Measurements from ENCODE around the gene STMN1. TPM values are rescaled to one million over a fixed set of nuclear protein-coding genes. Genes with fewer than 3 reads are reported as not detected.
A peak's percentile ranks its signal among the peaks of the same experiment; 100 is the strongest.

STMN1 gene
- total and polyA plus RNA-seq, 2 of the 8 experiments (the other 6 are each of a cell fraction or from before 2014, with no cell fraction given) = 116 to 564 TPM

DNA sequence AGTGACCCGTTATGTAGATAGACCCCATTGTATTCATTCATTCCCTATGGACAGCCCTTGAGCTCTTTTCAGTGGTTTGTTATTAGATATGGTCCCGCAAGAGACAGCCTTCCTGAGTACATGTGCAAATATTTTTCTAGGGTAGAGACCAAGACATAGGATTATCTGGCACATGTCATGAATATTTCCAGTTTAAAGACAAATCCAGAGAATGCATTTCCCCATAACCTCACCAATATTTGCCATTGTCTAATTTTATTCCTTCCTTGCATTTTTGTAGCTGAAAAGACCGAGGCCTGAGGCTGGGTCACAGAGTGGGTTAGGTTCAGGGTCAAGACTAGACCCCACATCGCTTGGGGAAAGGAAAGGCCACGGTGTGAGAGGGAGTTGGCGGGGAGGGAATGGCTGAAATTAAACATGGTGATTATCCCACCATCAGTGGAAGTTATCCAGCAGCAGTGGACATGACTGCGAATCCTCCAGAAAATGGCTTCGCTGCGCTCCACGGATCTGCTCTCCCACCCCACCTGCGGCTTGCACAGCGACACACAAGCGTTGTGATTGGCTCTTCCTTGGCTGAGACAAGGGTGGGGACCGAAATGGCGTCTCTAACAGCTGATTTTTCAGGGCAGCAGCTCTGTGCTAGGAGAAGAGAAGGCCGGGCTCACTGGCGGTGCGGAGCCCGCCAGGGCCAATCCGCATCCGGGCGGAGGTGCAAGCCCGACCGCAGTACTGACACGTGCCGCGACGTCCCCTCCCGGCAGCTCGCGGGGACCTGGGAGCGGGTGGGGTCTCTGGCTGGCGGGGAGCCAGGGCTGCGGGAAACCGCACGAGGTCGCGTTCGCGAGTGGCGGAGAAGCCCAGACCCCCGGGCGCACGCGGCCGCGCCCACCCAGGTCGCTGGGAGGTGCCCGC, 16.1 kb upstream of the STMN1 start (continued):
- TF ChIP-seq TBP (IDR thresholded peaks at IDR 0.05; ENCODE audit: low read depth, low read length) (0 out of 2 replicates have a peak, but pooled peaks have one; percentile 7), CEBPB (IDR thresholded peaks at IDR 0.05; ENCODE audit: low read depth, low read length) (no peak), EZH2 (IDR thresholded peaks at IDR 0.05; ENCODE audit: low read depth, low read length, severe bottlenecking) (no peak), KDM5A (IDR thresholded peaks at IDR 0.05; ENCODE audit: low read length) (no peak), CBX5 (IDR thresholded peaks at IDR 0.05; ENCODE audit: low read depth, low read length) (no peak), SIN3A (conservative IDR thresholded peaks at IDR 0.05 in 1 of 2, IDR thresholded peaks at IDR 0.05 in 1 of 2; ENCODE audit: low read depth in 1 of 2, low read length in 2 of 2) (peak; percentile 44 to 89; a peak in 1 of 4 replicates), SP1 (IDR thresholded peaks at IDR 0.05; ENCODE audit: low read depth, low read length) (no peak), BACH1 (IDR thresholded peaks at IDR 0.05; ENCODE audit: low read length) (peak; percentile 63), RBBP5 (IDR thresholded peaks at IDR 0.05; ENCODE audit: borderline replicate concordance, low read depth, low read length) (peak; percentile 80; the same call in 1 of the 2 replicates), SRF (IDR thresholded peaks at IDR 0.05; ENCODE audit: low read depth, low read length) (no peak), ASH2L (IDR thresholded peaks at IDR 0.05; ENCODE audit: low read length) (peak; percentile 83), CTBP2 (IDR thresholded peaks at IDR 0.05; ENCODE audit: borderline replicate concordance, insufficient read depth, insufficient read length, low read length) (no peak), POLR2AphosphoS5 (IDR thresholded peaks at IDR 0.05; ENCODE audit: low read depth, low read length) (no peak), NRF1 (IDR thresholded peaks at IDR 0.05; ENCODE audit: low read depth, low read length) (no peak), JUND (IDR thresholded peaks at IDR 0.05; ENCODE audit: low read length) (no peak), SP2 (IDR thresholded peaks at IDR 0.05; ENCODE audit: low read length) (no peak), ZNF274 (IDR thresholded peaks at IDR 0.05; ENCODE audit: borderline replicate concordance, extremely low read depth, low read length) (no peak), GABPA (IDR thresholded peaks at IDR 0.05; ENCODE audit: borderline replicate concordance, insufficient read depth, low read length) (no peak), CHD2 (IDR thresholded peaks at IDR 0.05; ENCODE audit: low read length) (no peak), RAD21 (IDR thresholded peaks at IDR 0.05 in 1 of 2, conservative IDR thresholded peaks at IDR 0.05 in 1 of 2; ENCODE audit: low read depth in 2 of 2, low read length in 2 of 2) (no peak)
- TF ChIP-seq, protein P1, sequence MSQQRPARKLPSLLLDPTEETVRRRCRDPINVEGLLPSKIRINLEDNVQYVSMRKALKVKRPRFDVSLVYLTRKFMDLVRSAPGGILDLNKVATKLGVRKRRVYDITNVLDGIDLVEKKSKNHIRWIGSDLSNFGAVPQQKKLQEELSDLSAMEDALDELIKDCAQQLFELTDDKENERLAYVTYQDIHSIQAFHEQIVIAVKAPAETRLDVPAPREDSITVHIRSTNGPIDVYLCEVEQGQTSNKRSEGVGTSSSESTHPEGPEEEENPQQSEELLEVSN (IDR thresholded peaks at IDR 0.05) = peak; percentile 62
- TF ChIP-seq, protein P2, sequence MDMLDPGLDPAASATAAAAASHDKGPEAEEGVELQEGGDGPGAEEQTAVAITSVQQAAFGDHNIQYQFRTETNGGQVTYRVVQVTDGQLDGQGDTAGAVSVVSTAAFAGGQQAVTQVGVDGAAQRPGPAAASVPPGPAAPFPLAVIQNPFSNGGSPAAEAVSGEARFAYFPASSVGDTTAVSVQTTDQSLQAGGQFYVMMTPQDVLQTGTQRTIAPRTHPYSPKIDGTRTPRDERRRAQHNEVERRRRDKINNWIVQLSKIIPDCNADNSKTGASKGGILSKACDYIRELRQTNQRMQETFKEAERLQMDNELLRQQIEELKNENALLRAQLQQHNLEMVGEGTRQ (IDR thresholded peaks at IDR 0.05; ENCODE audit: low read length) = no peak

Data from H1 (cell line).